Measurements from ENCODE around the gene COL26A1.
"Not testable (repeated sequence)": the region's sequence is repeated elsewhere in the genome, so short reads cannot be mapped to it uniquely, and the experiment has no call there.

COL26A1 gene

DNA sequence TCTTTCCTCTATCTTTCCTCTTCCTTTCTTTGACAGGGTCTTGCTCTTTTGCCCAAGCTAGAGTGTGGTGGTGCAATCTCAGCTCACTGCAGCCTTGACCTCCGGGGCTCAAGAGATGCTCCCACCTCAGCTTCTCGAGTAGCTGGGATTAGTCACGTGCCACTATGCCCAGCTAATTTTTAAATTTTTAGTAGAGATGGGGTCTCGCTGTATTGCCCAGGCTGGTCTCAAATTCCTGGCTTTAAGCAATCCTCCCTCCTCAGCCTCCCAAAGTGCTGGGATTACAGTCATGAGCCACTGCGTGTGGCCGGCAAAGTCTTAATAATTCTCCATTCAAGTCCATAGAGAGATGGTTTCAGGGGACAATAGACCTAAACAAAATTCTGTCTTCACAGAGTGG lies 40.2 kb downstream of the COL26A1 start:
- DNase-seq, result no peak

DNA sequence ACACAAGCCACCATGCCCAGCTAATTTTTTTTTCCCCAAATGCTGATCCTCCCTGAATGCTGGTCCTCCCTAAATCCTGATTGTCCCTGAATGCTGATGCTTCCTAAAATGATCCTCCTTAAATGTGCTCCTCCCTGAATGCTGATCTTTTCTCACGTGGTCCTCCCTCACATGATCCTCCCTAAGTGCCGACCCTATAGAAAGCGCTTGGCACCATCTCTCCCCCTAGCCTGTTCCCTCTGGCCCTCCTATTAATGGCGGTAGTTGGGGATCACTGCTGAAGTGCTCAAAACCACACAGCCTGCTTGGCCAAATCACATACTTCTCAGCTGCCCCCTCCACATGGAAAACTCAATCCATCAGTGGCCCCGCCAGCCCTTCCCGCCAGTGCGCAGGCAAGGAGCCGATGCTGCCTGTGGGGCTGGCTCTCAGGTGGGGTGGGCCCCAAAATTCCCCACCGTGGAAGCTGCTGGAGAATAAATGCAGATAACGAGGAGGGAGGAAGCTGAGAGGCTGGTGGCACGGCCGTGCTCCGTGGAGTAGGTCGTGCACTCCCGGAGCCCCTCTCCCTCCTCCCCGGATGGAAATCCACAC lies 42.9 kb downstream of the COL26A1 start:
- no peak for DNase-seq

DNA sequence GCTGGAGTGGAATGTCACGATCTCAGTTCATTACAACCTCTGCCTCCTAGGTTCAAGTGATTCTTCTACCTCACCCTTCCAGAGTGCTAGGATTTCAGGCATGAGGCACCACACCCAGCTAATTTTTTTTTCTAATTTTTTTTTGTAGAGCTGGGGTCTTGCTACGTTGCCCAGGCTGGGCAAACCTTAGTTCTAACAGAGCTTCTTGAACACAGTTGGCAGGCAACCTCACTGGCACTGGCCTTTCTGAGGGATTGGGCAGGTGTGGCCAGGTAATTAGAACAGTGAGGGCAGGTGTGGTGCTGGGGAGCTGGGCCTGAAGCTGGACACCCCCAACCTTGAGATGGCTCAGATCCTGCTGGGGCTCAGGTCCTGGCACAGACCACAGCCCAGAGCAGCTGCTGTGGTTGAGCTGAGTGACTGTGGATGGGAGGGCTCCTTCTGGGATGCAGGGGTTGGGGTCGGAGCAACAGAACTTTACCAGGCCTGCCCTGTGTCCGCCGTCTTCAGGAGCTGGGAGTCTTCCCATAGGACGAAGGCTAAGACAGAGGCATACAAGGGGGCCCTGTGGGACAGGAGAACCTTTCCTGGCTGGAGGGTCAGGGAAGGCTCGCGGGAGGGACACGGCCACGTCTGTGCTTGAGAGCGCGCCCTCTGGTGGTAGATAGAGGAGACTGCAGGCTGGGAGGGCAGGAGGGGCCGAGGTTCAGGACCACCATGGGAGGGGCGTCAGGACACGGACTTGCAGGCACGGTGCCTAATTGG lies 48.2 kb downstream of the COL26A1 start:
- peak; percentile 26 for DNase-seq

DNA sequence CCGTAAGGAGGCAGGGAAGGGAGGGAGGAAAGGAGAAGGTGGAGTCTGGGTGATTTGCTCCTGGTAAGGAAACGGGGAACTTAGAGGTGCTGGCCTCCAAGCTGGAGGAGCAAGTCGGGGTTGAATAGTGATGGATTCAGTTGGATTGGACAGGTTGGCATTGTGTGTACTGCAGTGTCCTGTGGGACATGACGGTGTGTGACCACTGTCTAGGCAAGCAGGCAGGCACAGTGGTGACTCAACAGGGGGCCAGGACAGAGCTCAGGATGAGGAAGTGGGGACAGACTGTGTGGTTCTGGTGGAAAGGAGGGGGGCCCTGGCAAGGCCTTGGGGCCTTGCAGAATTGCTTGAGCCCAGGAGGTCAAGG lies 48.8 kb downstream of the COL26A1 start:
- DNase-seq, result no peak

DNA sequence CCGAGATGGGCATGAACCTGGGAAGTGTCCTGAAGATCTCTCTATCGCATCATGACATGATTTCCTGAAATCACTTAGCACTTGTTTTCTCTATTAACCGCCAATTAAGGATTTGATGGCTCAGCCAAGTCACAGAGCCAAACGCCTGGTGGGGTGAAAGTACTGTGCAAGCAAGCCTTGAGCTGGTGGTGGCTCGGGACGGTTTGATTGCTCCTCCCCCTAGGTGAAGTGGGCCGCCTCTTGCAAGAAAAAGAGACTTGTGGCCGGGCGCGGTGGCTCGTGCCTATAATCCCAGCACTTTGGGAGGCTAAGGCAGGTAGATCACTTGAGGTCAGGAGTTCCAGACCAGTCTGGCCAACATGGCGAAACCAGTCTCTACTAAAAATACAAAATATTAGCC lies 50.3 kb downstream of the COL26A1 start:
- DNase-seq, result no peak

DNA sequence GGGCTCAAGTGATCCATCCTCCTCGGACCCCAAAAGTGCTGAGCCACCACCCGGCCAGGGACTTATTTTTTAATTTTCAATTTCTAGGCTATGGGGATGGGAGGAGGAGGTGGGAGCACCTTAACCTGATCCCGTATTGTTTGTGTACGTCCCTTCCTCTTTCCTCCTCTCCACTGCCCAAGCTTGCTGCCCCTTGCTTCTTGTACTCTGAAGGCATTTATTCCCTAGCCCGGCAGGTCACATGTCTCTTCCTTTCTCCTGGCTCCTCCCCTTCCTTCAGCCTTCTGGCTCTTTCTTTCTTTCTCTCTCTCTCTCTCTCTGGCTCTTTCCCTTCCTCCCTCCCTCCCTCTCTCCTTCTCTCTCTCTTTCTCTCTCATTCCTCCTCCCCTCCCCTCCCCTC lies 56.0 kb downstream of the COL26A1 start:
- DNase-seq, result no peak

DNA sequence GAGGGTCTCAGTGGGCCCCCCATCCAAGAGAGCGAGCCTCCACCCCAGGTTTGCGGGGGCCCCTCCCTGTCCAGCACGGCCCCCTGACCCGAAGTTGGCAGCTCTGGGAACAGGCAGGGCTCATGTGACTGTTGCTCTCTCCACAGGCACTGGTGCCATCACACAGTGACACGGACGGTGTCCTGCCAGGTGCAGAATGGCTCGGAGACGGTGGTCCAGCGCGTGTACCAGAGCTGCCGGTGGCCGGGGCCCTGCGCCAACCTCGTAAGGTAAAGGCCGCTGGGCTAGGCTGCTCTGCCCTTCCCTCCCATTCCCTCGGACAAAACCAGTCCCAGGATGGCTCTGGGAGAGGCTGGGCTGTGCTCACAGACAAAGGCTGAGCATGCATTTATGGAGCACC lies 57.2 kb downstream of the COL26A1 start:
- no peak for DNase-seq

DNA sequence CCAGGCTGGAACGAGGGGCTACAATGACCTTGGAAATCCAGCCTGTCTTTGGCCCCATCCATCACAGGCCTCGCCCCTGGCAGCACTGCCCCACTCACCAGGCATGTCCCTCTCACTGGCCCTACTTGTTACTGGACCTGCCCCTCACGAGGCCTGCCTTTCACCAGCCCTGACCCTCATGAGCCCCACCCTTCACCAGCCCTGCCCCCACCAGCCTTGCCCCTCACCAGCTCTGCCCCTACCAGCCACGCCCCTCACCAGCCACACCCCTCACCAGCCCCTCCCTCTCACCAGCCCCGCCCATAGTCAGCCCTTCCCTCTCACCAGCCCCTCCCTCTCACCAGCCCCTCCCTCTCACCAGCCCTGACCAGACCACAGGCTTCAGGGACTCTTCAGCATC lies 57.8 kb downstream of the COL26A1 start:
- no peak for DNase-seq

DNA sequence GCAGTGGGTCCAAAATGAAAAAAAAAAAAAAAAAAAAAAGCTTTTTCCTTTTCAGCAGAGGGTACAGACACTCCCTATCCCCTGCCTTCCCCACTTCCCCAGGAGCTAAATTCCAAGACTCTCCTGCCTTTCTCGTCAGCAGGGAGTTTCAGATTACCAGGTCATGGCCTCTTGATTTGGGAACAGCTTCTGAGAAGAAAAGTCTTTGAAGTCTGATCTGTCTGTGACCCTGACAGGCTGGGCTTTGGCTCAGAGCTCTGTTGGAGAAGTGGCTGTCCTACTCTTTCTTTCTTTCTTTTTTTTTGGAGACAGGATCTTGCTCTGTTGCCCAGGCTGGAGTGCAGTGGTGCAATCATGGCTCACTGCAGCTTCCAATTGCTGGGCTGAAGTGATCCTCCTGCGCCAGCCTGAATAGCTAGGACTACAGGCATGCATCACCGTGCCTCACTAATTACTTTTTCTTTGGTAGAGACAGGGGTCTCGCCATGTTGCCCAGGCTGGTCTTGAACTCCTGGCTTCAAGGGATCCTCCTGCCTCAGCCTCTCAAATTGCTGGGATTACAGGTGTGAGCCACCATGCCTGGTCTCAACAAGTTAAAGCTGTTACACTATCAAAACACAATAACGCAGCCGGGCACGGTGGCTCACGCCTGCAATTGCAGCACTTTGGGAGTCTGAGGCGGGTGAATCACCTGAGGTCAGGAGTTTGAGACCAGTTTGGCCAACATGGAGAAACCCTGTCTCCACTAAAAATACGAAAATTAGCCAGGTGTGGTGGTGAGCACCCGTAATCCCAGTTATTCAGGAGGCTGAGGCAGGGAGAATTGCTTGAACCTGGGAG lies 59.9 kb downstream of the COL26A1 start:
- DNase-seq, result no peak

DNA sequence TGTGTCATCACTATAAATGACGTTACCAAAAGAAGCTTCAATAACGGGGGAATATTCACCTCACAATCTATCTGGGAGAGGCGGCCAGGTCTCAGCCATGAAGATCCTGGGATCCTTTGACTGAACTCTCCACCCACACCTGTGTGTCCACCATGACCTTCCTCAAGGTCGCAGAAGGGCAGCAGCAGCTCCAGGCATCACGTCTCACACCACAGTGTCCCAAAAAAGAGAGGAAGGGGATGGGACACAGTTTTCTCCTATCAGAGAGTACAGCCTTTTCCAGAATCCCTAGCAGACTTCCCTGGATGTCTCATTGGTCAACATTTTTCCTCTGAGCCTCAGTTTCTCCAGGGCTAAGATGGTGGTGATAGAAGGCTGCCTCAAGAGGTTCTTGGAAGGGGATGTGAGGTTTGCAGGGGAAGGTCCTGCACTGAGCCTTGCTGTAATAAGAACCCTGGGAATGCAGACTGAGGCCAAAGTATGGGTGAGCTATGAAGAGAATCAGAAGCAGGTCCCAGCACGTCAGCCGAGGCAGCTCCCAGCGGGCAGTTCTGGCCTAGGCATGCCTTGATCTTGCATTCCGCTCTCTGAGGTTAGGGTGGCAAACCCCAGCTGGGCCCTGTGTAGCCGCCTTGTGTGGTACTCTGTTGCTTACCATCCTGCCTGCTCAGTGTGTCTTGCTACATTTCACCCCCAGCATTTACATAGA lies 63.8 kb downstream of the COL26A1 start:
- no peak for DNase-seq

DNA sequence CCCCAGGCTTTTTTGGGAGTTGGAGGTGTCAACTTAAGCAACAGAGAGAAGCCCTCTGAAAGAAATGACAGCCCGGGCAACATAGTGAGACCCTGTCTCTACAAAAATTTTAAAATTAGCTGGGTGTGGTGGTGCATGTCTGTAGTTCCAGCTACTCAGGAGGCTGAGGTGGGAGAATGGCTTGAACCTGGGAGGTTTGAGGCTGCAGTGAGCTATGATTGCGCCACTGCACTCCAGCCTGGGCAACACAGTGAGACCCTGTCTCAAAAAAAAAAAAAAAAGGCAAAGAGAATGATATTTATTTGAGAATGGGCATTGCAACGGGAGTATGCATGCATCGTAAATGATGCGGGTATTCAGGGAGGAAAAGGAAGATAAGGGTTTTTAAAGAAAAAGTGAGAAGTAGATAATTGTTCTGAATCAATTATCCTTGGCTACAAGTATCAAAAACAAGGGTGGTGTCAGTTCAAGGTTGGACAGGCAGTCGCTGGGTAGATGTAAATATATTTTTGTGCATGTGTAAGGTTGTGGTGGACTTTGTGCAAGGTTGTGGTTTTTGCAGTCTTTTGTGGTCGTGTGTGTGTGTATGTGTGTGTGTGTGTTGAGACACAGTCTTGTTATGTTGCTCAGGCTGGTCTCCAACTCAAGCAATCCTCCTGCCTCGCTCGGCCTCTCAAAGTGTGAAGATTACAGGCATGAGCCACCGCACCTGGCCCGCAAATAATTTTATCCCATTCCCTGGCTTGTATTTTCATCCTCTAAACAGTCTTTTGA lies 65.6 kb downstream of the COL26A1 start:
- no peak for DNase-seq

DNA sequence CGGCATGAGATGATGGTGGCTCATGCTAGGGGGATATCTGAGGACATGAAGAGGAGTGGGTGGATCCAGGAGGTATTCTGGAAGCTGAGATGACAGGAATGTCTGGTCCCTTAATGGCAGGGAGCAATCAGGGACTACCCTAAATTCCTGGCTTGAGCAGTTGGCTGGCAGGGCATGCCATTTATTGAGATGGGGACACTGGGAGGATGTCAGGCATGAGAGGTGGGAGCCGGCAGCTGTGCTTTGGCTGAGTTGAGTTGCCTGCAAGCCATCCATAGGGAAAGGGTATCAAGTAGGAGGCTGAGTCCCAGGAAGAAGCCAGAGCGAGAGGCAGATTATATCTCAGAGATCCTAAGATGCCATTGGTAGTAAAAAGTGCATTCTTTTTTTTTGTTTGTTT lies 69.6 kb downstream of the COL26A1 start:
- no peak for DNase-seq

DNA sequence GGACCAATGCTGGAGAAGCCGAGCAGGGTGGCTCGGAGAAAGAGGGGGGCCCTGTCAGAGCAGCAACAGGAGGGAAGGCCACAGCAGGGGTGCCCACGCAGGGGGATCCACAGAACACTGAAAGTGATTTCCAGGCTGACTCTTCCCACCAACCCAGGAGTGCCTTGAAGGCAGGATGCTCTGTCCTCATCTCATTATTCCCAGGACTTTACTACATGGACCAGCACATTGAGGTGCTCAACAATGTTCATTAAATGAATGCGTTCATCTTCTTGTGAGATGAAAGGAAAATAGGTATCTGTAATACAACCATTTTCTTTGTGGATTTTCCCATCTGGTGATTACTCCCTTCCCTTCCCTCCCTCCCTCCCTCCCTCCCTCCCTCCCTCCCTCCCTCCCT lies 71.0 kb downstream of the COL26A1 start:
- DNase-seq, result no peak

DNA sequence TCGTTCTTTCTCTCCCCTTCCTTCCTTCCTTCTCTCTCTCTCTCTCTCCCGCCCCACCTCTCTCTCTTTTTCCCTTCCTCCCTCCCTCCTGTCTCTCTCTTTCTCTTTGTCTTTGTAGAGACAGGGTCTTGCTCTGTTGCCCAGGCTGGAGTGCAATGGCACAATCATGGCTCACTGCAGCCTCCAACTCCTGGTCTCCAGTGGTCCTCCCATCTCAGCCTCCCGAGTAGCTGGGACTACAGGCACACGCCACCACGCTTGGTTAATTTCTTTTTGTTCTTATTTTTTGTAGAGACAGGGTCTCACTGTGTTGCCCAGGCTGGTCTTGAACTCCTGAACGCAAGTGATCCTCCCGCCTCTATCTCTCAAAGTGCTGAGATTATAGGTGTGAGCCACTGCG lies 71.5 kb downstream of the COL26A1 start:
- DNase-seq, result not testable (repeated sequence)

DNA sequence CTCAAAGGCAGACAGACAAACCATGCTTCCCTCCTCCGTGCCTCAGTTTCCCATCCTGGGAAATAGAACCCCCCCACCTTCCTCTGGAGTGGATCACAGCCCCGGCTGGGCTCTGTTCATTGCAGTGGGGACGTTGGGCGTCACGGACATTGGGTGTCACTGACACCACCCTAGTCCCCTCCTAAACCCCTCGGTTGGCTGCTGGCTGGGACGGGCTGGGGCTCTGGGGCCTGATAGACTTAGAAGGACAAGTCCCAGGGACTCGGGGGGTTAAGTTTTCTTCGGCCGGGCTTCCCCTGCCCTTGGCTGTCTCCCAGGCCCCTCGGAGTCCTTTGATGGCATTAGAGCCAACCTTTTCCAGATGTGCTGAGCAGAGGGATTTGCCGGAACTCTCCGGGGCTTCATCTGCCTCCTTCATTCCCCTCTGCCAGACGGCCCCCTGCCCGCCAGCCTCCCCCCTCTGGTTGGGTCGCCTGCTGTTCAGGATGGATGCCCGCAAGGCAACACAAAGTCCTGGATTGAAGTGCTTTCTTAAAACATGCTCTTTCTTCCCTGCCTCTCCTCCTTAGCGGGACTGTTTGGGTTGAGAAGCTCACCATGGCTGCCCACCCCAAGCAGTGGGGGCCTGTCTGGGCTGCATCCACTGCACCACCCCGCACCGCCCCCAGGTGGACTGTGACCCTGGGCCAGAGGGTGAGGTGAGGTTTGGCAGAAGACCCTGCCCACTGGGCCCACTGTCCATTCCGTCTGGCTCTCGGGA lies 73.0 kb downstream of the COL26A1 start:
- DNase-seq, result no peak

DNA sequence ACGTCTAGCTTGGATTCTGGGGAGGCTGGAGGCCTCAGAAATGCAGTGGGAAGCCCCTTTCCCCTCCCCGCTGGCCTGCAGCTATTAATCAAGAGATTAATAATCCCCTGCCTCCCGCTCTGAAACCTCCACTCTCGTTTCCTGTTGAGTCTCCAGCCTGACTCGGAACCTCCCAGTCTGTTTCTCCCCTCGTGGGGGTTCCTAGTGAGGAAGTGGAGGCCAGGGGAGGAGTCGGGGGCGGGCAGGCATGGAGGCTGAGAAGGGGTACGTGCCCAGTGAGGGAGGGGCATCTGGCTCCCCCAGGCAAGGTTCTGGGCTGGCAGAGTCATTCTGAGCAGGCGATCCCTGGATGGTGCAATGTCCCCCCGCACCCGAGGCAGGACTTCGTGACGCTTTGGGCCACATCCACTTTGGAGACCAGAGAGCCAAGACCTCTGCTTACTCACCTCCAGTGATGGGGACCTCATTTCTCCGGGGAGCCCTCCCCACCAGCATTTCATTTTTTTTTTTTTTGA lies 73.6 kb downstream of the COL26A1 start:
- no peak for DNase-seq

DNA sequence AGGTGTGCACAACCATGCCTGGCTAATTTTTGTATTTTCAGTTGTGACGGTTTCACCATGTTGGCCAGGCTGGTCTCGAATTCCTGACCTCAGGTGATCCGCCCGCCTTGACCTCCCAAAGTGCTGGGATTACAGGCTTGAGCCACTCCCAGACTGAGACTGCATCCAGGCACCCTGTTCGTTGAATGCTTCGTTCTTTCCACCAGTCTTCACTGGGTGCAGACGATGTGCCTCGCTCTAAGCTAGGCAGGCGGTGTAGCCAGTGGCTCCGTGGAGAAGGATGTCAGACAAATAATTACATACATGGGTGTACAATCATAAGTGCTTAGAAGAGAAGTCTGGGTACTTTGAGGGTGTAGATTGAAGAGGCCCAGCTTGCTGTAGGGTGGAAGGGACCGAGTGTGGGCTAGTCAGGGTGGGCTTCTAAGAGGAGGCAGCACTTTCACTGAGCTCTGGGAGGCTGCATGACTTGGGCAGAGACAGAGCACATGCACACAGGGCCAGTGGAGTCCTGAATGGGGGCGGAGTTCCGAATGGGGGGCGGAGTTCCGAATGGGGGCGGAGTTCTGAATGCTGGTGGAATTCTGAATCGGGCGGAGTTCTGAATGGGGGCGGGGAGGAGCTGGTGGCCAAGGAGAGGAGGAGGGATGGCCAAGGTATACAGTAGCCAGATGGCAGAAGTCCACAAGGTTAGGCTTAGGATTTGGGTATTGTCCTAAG lies 74.3 kb downstream of the COL26A1 start:
- no peak for DNase-seq

DNA sequence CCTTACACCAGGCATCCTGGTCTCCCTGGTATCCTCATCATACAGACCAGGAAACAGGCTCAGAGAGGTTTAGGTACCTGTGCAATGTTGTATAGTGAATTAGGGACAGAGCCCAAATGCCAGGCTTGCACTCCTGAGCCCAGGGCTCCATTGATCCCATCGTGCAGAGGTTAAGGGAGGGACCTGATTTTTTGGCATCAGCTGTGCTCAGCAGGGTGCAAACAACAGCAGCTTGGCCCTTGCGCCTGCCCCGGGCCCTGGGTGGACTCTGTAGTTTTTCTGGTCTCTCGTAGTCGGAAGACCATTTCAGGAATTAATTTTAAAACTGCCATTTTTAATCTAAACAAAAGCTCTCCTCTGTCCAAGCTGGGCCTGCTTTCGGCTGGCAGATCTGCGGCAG lies 79.2 kb downstream of the COL26A1 start:
- no peak for DNase-seq

DNA sequence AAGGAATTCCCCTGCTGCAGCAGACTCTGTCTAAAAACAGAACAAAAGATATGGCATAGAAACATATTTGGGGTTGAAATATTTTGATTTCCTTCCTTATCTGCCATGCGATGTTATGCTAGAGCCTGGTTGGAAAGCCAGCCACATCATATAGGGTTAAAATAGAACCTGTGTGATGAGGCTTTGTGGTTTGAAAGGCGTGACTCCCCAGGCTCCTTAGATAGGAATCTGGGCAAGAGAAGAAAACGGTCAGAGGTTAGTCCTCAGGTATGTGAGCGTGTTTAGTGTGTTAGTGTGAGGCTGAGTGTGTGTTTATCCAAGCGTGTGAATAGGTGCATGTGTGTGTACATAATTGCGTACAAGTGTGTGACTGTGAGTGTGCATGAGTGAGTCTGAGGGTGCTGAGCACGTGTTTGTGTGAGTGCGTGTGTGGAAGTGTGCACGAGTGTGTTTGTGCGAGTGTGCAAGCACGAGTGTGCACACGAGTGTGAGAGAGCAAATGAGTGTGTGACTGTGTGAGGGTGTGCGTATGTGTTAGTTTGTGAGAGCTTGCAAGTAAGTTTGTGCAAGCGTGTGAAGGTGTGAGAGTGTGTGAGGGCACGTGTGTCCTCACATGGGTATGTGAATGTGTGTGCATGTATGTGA lies 79.9 kb downstream of the COL26A1 start:
- DNase-seq, result no peak

DNA sequence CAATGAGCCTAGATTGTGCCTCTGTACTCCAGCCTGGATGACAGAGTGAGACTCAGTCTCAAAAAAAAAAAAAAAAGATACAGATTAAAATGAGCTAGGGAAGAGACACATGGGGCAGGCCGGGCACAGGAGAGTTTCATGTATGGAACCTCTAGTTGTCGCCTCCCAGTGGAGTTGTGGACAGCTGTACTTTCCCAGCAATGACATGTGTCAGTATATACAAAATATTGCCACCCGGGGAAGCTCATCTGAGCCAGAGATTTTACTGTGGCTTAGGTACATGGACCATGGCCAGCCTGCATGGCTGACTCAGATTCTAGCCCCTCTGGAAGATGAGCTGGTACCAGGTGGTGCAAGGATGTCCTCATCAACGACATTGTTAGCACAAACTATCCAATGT lies 87.4 kb downstream of the COL26A1 start:
- peak; percentile 18 for DNase-seq

All from DMS53 (cell line).